Caco-2 (cell line): ENCODE results near the gene PFDN6. TPM values are rescaled to one million over a fixed set of nuclear protein-coding genes. Genes with fewer than 3 reads are reported as not detected.

ENCODE experiments used
- BruUV-seq: library from RNA; stranded (reverse); fragments of 400-500 nt; replicated peaks from 2 replicates; lab custom pipeline; 2021; lab: Mats Ljungman, UMichigan
- CTCF ChIA-PET: fragments of 300-600 bp; sonication (Branson Sonifier 250); formaldehyde crosslinking; loops from one replicate; lab custom pipeline; 2022; ENCODE audit warnings: antibody characterized with exemption; lab: Charles Lee
- POLR2A ChIA-PET: fragments of 300-600 bp; sonication (Branson Sonifier 250); formaldehyde crosslinking; loops from one replicate; lab custom pipeline; 2022; ENCODE audit warnings: antibody characterized with exemption; lab: Charles Lee
- DNase-seq, 2 experiments: peaks; one replicate each; pipeline versions ENCODE4 v3.0.0 to v3.0.0-alpha.2; 2020 to 2022
- H3K27me3 ChIP-seq: replicated peaks from 2 replicates; pipeline ENCODE4 v1.6.0; 2011; ENCODE audit warnings: low read length; ENCODE audit not compliant: control insufficient read depth, insufficient read depth
- H3K36me3 ChIP-seq: 2 replicates; pipeline ENCODE4 v1.5.1; 2011; ENCODE audit warnings: low read length; ENCODE audit not compliant: control insufficient read depth, insufficient read depth
- H3K4me1 ChIP-seq: fragments of 250-450 bp; sonication (Bioruptor Pico); 2 replicates; pipeline ENCODE4 v1.5.1; 2020; ENCODE audit warnings: mild to moderate bottlenecking
- H3K4me3 ChIP-seq: 2 replicates; pipeline ENCODE4 v1.5.1; 2011; ENCODE audit warnings: low read depth, mild to moderate bottlenecking, control low read depth, low read length
- H3K9me3 ChIP-seq: fragments of 250-450 bp; sonication (Bioruptor Pico); 2 replicates; pipeline ENCODE4 v1.5.1; 2020; ENCODE audit warnings: mild to moderate bottlenecking, moderate library complexity
- H3K27ac Mint-ChIP-seq: one replicate; pipeline ENCODE4 v1.8.0; 2022; ENCODE audit warnings: mixed read lengths; ENCODE audit not compliant: unreplicated experiment
- H3K27me3 Mint-ChIP-seq: one replicate; pipeline ENCODE4 v1.8.0; 2022; ENCODE audit warnings: mixed read lengths; ENCODE audit not compliant: insufficient read depth, unreplicated experiment
- H3K36me3 Mint-ChIP-seq: one replicate; pipeline ENCODE4 v1.8.0; 2022; ENCODE audit warnings: mild to moderate bottlenecking, mixed read lengths; ENCODE audit not compliant: insufficient read depth, unreplicated experiment
- H3K4me1 Mint-ChIP-seq: one replicate; pipeline ENCODE4 v1.8.0; 2022; ENCODE audit warnings: low read depth, mixed read lengths; ENCODE audit not compliant: unreplicated experiment
- H3K4me3 Mint-ChIP-seq: one replicate; pipeline ENCODE4 v1.8.0; 2022; ENCODE audit warnings: mild to moderate bottlenecking, moderate library complexity, mixed read lengths; ENCODE audit not compliant: unreplicated experiment
- H3K9me3 Mint-ChIP-seq: one replicate; pipeline ENCODE4 v1.8.0; 2022; ENCODE audit warnings: mixed read lengths; ENCODE audit not compliant: unreplicated experiment
- intact Hi-C: fragments of 100-400 bp; cut with micrococcal nuclease; formaldehyde crosslinking; loops from one replicate; pipeline ENCODE4 v1.10.0; 2022; ENCODE audit not compliant: unreplicated experiment
- total RNA-seq: library from RNA; stranded (reverse); gene quantifications from 2 replicates; pipeline ENCODE4 v1.2.3, GENCODE V29; 2022
- TF ChIP-seq, protein P1 (sequence below), 2 experiments: fragments of 200-600 bp in 1 of 2; IDR thresholded peaks; 1 replicate in 1 of 2; 2 replicates in 1 of 2; pipeline versions ENCODE4 v1.5.1 to v1.8.0; 2011 to 2022; ENCODE audit warnings: antibody characterized with exemption in 1 of 2, control low read depth in 1 of 2, inconsistent platforms in 1 of 2, low read depth in 1 of 2, low read length in 1 of 2, mild to moderate bottlenecking in 1 of 2, moderate library complexity in 1 of 2; ENCODE audit not compliant: insufficient read depth in 1 of 2, severe bottlenecking in 1 of 2, unreplicated experiment in 1 of 2

Gene PFDN6
- total RNA-seq, 1 experiment from 2014 or later = 65.9 TPM

DNA sequence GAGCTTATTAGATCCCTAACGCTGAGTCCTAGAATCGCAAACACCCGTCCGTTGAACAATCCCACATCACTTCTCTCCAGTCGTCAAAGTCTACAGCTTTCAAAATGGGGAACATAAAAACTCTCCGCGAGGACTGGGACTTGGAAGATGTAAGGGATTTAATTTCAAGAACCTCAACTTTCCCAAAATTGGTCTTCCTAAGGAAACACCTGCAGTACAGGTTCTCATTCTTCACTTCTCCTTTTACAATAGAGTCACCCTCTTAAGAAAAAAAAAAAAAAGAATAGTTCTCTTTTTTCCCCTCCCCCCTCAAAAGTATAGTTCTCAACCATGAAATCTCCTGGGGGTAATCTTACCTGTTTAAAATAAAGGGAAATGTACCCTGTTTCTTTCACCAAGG, 34.7 kb downstream of the PFDN6 start:
- TF ChIP-seq, protein P1, sequence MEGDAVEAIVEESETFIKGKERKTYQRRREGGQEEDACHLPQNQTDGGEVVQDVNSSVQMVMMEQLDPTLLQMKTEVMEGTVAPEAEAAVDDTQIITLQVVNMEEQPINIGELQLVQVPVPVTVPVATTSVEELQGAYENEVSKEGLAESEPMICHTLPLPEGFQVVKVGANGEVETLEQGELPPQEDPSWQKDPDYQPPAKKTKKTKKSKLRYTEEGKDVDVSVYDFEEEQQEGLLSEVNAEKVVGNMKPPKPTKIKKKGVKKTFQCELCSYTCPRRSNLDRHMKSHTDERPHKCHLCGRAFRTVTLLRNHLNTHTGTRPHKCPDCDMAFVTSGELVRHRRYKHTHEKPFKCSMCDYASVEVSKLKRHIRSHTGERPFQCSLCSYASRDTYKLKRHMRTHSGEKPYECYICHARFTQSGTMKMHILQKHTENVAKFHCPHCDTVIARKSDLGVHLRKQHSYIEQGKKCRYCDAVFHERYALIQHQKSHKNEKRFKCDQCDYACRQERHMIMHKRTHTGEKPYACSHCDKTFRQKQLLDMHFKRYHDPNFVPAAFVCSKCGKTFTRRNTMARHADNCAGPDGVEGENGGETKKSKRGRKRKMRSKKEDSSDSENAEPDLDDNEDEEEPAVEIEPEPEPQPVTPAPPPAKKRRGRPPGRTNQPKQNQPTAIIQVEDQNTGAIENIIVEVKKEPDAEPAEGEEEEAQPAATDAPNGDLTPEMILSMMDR (IDR thresholded peaks at IDR 0.05; ENCODE audit: insufficient read depth in 1 of 2, low read depth in 1 of 2, low read length in 1 of 2, severe bottlenecking in 1 of 2, unreplicated experiment in 1 of 2) = no peak
- no peaks in the 10 kb centered on the region for H3K9me3 ChIP-seq
- H3K4me1 Mint-ChIP-seq = peaks cover 29% of the 10 kb centered on the region
- no peaks in the 10 kb centered on the region for H3K27me3 ChIP-seq
- BruUV-seq = no TSS peak
- no peaks in the 10 kb centered on the region; the same call in 1 of the 2 replicates for H3K36me3 ChIP-seq
- peak overlapping the region; percentile 90 for H3K27ac Mint-ChIP-seq
- ChIA-PET POLR2A (no interaction called here), CTCF (no interaction called here)
- peaks cover 28% of the 10 kb centered on the region for H3K36me3 Mint-ChIP-seq
- peaks cover 2% of the 10 kb centered on the region; the same call in 1 of the 2 replicates for H3K4me1 ChIP-seq
- H3K4me3 Mint-ChIP-seq = peak overlapping the region; percentile 84
- no peak for DNase-seq
- H3K4me3 ChIP-seq = peak overlapping the region; percentile 51
- intact Hi-C loops = no loop called here
- no peaks in the 10 kb centered on the region for H3K27me3 Mint-ChIP-seq
- no peaks in the 10 kb centered on the region for H3K9me3 Mint-ChIP-seq

DNA sequence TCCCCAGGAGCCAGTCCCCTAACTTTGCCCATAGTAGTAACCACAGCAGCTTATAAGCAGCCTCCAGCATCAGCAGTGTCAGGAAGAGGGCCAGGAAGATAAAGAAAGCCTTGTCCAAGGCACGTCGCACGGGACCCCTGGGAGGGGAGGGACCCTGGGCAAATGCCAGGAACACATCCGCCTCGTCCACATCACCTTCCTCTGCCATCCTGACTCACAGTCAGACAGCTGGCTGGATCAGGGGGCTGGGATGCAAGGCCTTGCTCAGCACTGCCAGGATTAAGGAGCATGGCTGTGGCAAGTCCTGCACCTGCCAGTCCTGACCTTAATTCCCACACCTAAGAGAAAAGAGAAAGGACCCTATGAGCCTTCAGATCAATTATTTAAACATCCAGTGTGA, 39.7 kb downstream of the PFDN6 start:
- H3K4me3 Mint-ChIP-seq = no peak overlapping the region
- Histone ChIP-seq H3K27me3 (no peaks in the 10 kb centered on the region), H3K4me1 (no peaks in the 10 kb centered on the region), H3K4me3 (no peak overlapping the region), H3K36me3 (no peaks in the 10 kb centered on the region), H3K9me3 (no peaks in the 10 kb centered on the region)
- H3K4me1 Mint-ChIP-seq = no peaks in the 10 kb centered on the region
- POLR2A ChIA-PET = no interaction called here
- TF ChIP-seq, protein P1 (IDR thresholded peaks at IDR 0.05; ENCODE audit: insufficient read depth in 1 of 2, low read depth in 1 of 2, low read length in 1 of 2, severe bottlenecking in 1 of 2, unreplicated experiment in 1 of 2) = no peak
- intact Hi-C loops = no loop called here
- CTCF ChIA-PET = no interaction called here
- no peaks in the 10 kb centered on the region for H3K9me3 Mint-ChIP-seq
- no peaks in the 10 kb centered on the region for H3K27me3 Mint-ChIP-seq
- H3K27ac Mint-ChIP-seq = no peak overlapping the region
- BruUV-seq = no TSS peak
- DNase-seq = no peak
- peaks cover 5% of the 10 kb centered on the region for H3K36me3 Mint-ChIP-seq

- no peak overlapping the region for H3K4me3 Mint-ChIP-seq
These were observed 41.3 kb downstream of the PFDN6 start for GRCh38 chr6:33330736-33331135.

More at GRCh38 chr6:33330736-33331135, 41.3 kb downstream of the PFDN6 start:
- DNase-seq = no peak
- Mint-ChIP-seq H3K36me3 (peaks cover 5% of the 10 kb centered on the region), H3K27ac (no peak overlapping the region), H3K27me3 (no peaks in the 10 kb centered on the region), H3K4me1 (no peaks in the 10 kb centered on the region), H3K9me3 (no peaks in the 10 kb centered on the region)
- BruUV-seq = no TSS peak
- Histone ChIP-seq H3K4me3 (no peak overlapping the region), H3K27me3 (no peaks in the 10 kb centered on the region), H3K9me3 (no peaks in the 10 kb centered on the region), H3K36me3 (no peaks in the 10 kb centered on the region), H3K4me1 (no peaks in the 10 kb centered on the region)
- TF ChIP-seq, protein P1 (IDR thresholded peaks at IDR 0.05; ENCODE audit: insufficient read depth in 1 of 2, low read depth in 1 of 2, low read length in 1 of 2, severe bottlenecking in 1 of 2, unreplicated experiment in 1 of 2) = no peak
- ChIA-PET CTCF (interaction anchor here (0.6 kb wide), 1 partner anchor 24 kb away, joined by 5 read pairs; no protein-coding TSS in a partner anchor), POLR2A (no interaction called here)
- intact Hi-C loops = no loop called here
